Vagina (tissue), 2 donors: ENCODE results near the gene TYMS.

ENCODE experiments used
- CTCF ChIP-seq, 3 experiments: fragments of 450-650 bp in 2 of 3; fragments of 200-600 bp in 1 of 3; sonication (generic) in 1 of 3; IDR thresholded peaks; one replicate each; pipeline ENCODE4 v1.5.1; 2017 to 2019; ENCODE audit warnings: antibody characterized with exemption in 3 of 3, mild to moderate bottlenecking in 2 of 3, moderate library complexity in 2 of 3
- POLR2A ChIP-seq, 2 donors: fragments of 450-650 bp; IDR thresholded peaks; one replicate each; pipeline ENCODE4 v1.6.1; 2017; ENCODE audit warnings: antibody characterized with exemption in 2 of 2, mild to moderate bottlenecking in 2 of 2, moderate library complexity in 2 of 2
- POLR2AphosphoS5 ChIP-seq, 2 donors: sonication (generic); formaldehyde crosslinking; IDR thresholded peaks; one replicate each; pipeline ENCODE4 v1.9.0; 2017; ENCODE audit warnings: antibody characterized with exemption in 2 of 2, mild to moderate bottlenecking in 2 of 2, low read depth in 1 of 2; ENCODE audit not compliant: insufficient read depth in 1 of 2

GRCh38 chr18:631560-631959 is 25.9 kb upstream of the TYMS start:
- no peak for TF ChIP-seq CTCF (IDR thresholded peaks at IDR 0.05)
- TF ChIP-seq POLR2A (IDR thresholded peaks at IDR 0.05), result no peak
- TF ChIP-seq POLR2AphosphoS5 (IDR thresholded peaks at IDR 0.05; ENCODE audit: insufficient read depth in 1 of 2, low read depth in 1 of 2), result no peak
